ENCODE data around the gene DCLK3.
A peak's percentile ranks its signal among the peaks of the same experiment; 100 is the strongest.

DCLK3 gene

GRCh38 chr3:36707623-36708409 lies 56.5 kb downstream of the DCLK3 start:
- DNase-seq (ENCODE audit: low read depth in 2 of 2), result no peak

- no peak for DNase-seq (ENCODE audit: low read depth in 2 of 2)
These were observed 59.3 kb downstream of the DCLK3 start for GRCh38 chr3:36705015-36705414.

GRCh38 chr3:36704280-36704679 lies 60.1 kb downstream of the DCLK3 start:
- DNase-seq (ENCODE audit: low read depth in 2 of 2), result no peak

- DNase-seq (ENCODE audit: low read depth in 2 of 2), result no peak
These were observed 63.1 kb downstream of the DCLK3 start for GRCh38 chr3:36701249-36701572.

- peak in 1 of 2 experiments; percentile 24 for DNase-seq (ENCODE audit: low read depth in 2 of 2)
These were observed 63.7 kb downstream of the DCLK3 start for GRCh38 chr3:36700537-36701248.

DNA sequence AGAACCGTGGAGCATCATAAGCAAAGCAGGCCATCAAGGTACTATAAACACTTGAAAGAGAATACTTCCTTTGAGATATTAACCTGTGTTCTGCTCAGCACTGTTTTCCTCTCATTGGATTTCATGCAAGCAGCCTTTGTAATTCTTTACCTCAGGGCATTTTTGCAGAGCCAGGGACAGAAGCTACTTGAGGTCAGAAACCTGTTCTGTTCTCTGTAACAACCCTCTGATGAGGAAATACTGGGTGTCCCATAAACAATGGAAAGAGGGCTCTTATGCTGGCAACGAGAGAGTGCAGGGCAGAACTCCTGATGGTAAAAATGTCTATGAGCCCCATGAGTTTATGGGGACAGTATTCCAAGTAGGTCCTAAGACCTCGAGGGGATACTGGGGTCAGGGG lies 66.0 kb downstream of the DCLK3 start:
- no peak for DNase-seq (ENCODE audit: low read depth in 2 of 2)

- no peak for DNase-seq (ENCODE audit: low read depth in 2 of 2)
These were observed 66.9 kb downstream of the DCLK3 start for GRCh38 chr3:36697229-36698001.

DNA sequence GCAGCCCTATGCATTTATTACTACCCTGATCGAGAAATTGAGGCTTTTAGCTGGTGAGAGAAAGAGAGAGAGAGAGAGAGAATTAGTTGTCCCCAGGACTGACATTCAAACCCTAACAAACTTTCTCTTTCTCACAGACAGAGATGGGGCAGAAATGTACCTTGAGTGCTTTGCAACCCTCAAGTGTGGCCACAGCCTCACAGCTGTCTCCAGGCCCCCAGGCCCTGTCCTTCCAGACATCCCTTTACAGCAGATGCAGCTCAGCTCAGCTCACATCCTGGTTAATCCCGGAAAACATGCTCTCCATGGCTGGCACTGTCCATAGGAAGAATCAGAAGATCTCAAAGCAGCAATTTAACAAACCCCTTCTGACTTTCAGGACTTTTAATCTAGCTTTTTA lies 67.6 kb downstream of the DCLK3 start:
- no peak for DNase-seq (ENCODE audit: low read depth in 2 of 2)

- no peak for DNase-seq (ENCODE audit: low read depth in 2 of 2)
These were observed 68.6 kb downstream of the DCLK3 start for GRCh38 chr3:36695769-36696137.

DNA sequence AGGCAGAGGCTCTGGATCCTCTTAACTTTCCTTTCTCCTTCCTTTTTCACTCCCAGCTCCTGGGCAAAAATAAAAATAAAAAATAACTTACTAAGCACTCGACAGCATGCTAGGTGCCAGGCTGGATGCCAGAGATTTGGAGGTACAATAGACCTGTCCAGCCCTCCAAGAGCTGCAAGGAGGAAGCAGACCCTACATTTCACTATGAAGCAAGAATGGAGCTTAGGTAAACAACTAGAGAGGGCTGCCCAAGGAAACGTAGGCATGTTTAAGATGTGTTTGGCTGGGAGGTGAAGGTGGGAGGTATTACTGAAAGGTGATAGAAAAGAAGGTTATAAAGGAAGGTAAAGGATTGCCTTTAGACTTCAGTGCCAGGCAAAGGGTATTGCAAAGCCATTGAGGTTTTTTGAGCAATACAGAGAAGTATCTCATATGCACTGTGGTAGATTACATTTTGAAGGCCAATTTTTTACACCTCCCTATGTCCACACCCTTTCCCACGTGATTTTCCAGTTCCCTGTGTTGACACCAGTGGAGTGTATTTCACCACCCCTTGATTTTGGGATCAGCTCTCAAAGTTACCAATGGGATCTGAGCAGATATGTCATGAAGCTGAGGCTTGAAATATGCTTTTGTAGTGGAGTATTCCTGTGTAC lies 69.1 kb downstream of the DCLK3 start:
- no peak for DNase-seq (ENCODE audit: low read depth in 2 of 2)

DNA sequence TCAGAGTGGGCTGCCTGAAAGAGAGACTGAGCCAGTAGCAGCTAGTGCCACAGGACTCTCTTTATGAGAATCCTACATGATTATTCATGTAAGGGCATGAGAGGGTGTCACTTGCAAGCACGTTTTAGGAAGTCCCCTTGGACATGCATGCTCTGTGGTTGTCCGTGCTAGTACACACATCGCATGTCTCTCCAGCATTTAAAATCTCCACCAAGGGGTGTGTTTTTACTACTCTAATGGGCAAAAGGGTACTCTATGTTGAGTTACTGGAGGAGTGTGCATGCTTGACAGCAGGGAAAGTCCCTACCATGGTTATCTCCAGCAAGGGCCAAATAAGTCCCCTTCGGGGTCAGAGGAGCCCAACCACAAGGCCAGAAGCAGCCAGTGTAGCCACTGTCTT lies 70.7 kb downstream of the DCLK3 start:
- DNase-seq (ENCODE audit: low read depth in 2 of 2), result no peak

DNA sequence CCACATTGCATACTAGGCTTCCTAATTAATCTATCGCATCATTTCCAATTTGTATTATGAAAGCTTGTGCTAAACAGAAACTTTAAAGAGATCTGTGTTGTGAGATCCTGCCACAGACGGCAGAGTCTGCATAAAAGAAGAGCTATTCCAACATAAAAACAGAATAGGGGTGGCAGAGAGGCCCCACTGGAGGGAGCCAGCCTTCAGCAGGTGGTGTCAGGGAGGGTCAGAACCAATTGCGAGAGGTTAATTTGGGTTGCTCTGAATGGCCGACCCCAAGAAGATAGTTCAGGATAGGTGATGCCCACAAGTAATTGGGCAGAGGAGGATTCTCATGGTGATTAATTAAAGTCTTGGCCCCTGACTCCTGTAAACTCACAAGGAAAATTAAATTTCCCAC lies 74.8 kb downstream of the DCLK3 start:
- no peak for DNase-seq (ENCODE audit: low read depth in 2 of 2)

GRCh38 chr3:36688815-36689214 lies 75.5 kb downstream of the DCLK3 start:
- DNase-seq (ENCODE audit: low read depth in 2 of 2), result no peak

DNA sequence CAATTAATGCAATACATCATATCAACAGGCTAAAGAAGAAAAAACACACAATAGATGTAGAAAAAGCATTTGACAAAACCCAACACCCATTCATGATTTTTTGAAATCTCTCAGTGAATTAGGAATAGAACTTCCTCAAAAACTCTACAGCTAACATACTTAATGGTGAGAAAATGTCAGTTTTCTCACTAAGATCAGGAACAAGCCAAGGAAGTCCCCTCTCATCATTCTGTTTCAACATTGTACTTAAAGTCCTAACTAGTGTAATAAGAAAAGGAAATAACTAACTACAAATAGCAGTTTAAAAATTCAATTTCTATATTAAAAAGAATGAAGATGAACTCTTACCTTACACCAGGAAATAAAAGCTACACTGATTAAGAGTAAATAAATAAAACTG lies 77.8 kb downstream of the DCLK3 start:
- DNase-seq (ENCODE audit: low read depth in 2 of 2), result no peak

- DNase-seq (ENCODE audit: low read depth in 2 of 2), result no peak
These were observed 82.5 kb downstream of the DCLK3 start for GRCh38 chr3:36681867-36682266.

GRCh38 chr3:36680952-36681351 lies 83.4 kb downstream of the DCLK3 start:
- DNase-seq (ENCODE audit: low read depth in 2 of 2), result no peak

DNA sequence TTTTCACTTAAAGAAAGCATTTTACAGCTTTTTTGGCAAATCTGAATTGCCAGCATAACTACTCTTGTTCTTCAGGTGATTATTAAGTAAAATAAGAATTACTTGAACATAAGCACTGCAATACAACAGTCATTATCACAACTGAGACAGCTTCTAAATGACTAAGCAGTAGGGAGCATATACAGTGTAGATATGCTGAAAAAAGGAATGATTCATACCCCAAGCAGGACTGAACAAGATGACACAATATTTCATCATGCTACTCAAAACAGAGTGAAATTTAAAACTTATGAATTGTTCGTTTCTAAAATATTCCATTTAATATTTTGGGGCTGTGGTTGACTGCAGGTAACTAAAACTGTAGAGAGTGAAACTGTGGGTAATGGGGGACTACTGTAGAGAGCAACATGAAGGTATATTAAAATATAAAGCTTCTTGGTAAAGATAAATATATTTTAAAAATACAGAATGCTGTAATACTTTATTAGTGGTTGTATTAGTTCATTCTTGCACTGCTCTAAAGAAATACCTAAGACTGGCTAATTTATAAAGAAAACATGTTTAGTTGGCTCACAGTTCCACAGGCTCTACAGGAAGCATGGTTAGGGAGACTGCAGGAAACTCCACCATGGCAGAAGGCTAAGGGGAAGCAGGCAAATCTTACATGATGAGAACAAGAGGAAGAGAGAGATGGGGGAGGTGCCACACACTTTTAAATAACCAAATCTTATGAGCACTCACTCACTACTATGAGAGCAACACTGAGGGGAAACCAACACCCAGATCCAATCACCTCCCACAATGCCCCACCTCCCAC lies 84.8 kb downstream of the DCLK3 start:
- DNase-seq (ENCODE audit: low read depth in 2 of 2), result no peak

- DNase-seq (ENCODE audit: low read depth in 2 of 2), result no peak
These were observed 85.9 kb downstream of the DCLK3 start for GRCh38 chr3:36678216-36679013.

DNA sequence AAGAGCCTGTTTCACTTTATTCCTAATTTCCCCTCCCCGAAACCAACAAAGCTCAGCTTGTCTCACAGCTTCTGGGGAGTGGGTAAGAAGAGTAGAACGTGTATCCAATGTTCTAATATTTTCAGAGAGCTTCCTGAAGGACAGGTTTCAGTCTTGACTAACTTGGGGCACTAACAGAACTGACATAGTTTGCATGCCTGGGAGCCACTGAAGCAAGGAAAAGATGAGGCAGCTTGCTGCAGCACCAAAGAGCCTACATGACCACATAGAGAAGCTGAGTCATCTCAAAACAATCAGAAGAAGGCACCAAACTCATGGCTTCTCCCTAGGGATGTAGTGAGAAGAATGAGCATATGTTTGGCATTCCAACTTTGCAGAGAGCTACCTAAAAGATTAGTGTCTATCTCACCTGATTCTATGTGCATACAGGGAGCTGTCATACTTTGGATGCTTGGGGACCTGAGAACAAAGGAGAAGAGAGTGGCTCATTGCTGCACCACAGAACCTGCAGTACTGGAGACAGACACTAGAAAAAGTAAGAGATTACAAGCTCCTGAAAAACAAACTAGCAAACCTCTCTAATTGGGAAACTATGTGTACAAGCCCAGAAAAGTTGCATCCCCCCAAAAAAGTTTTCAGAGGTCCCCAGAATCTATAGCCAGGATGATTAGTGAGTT lies 86.9 kb downstream of the DCLK3 start:
- no peak for DNase-seq (ENCODE audit: low read depth in 2 of 2)

GRCh38 chr3:36674816-36675215 lies 89.5 kb downstream of the DCLK3 start:
- DNase-seq (ENCODE audit: low read depth in 2 of 2), result no peak
